ENCODE results near the gene ID4.

ID4 gene

DNA sequence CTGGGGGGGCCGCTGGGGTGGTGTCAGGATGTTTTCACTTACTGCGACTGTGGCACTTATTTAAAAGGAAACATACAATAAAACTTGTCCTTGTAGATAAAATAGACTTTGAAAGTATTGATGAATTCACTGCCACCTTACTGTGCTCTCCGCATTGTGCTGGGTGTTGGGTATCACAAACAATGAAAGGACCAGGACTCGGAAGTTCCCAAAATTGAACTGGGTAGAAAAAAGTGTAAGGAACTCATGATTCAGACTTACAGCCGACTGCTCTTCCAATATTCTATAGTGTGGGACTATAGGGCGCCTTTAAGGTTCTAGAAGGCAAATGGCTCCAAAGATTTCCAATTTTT, 32.1 kb upstream of the ID4 start:
- peak; percentile 8 for DNase-seq (ENCODE audit: low read depth)
- H3K9ac ChIP-seq (ENCODE audit: low read length): peak overlapping the region; percentile 88
- H3K9me3 ChIP-seq (ENCODE audit: control insufficient read depth, low read length): no peaks in the 10 kb centered on the region
- H3K4me1 ChIP-seq (ENCODE audit: control insufficient read depth, insufficient read depth, low read length): peaks cover 23% of the 10 kb centered on the region
- H3K27me3 ChIP-seq (replicated peaks; ENCODE audit: control insufficient read depth, insufficient read depth, low read length): no peaks in the 10 kb centered on the region
- no peaks in the 10 kb centered on the region for H3K36me3 ChIP-seq (ENCODE audit: control insufficient read depth, insufficient read depth, low read length, severe bottlenecking)
- H3K4me3 ChIP-seq (ENCODE audit: low read length): peak overlapping the region; percentile 84

DNA sequence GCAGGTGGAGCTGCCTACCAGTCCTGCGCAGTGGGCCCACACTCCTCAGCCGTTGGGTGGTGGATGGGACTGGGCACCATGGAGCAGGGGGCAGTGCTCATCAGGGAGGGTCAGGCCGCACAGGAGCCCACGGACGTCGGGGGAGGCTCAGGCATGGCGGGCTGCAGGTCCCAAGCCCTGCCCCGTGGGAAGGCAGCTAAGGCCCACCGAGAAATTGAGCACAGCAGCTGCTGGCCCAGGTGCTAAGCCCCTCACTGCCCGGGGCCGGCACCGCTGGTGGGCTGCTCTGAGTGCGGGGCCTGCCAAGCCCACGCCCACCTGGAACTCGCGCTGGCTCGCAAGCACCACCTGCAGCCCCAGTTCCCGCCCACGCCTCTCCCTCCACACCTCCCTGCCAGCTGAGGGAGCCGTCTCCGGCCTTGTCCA, 30.2 kb upstream of the ID4 start:
- Histone ChIP-seq H3K36me3 (ENCODE audit: control insufficient read depth, insufficient read depth, low read length, severe bottlenecking) (no peaks in the 10 kb centered on the region), H3K4me1 (ENCODE audit: control insufficient read depth, insufficient read depth, low read length) (peaks cover 23% of the 10 kb centered on the region), H3K9ac (ENCODE audit: low read length) (no peak overlapping the region), H3K4me3 (ENCODE audit: low read length) (no peak overlapping the region), H3K27me3 (replicated peaks; ENCODE audit: control insufficient read depth, insufficient read depth, low read length) (no peaks in the 10 kb centered on the region), H3K9me3 (ENCODE audit: control insufficient read depth, low read length) (no peaks in the 10 kb centered on the region)
- no peak for DNase-seq (ENCODE audit: low read depth)

DNA sequence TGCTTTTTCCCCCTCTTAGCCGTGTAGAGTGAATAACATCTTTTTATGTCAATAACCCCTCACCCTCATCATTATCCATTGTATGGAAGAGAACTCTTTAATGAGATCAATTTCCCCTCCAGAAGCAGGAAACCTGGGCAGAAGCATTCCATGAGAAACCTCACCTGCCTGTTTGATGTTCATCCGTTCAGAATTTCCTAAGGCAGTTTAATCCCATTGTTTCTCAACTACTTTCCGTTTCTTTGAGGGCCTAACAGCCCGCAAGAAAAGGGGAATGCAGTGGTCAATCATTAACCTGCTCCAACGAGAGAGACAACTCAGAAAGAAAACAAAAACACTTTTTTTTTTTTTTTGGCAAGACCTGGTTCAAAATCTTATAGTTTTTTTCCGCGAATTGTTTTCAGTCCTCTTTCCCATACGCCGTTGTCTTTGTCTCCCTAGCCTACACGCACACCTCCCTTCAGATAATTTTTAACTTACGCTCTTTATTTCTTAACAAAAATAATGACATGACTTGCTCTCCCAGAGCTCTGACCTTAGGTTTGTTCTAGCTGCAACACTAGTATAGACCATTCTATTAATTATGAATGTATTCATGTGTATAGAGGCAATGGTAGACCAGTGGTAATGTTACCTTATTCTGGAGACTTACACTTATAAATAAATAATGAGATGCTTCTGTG, 25.6 kb upstream of the ID4 start:
- no peak overlapping the region for H3K4me3 ChIP-seq (ENCODE audit: low read length)
- no peak overlapping the region for H3K9ac ChIP-seq (ENCODE audit: low read length)
- H3K9me3 ChIP-seq (ENCODE audit: control insufficient read depth, low read length): no peaks in the 10 kb centered on the region
- H3K27me3 ChIP-seq (replicated peaks; ENCODE audit: control insufficient read depth, insufficient read depth, low read length): no peaks in the 10 kb centered on the region
- H3K4me1 ChIP-seq (ENCODE audit: control insufficient read depth, insufficient read depth, low read length): no peaks in the 10 kb centered on the region
- DNase-seq (ENCODE audit: low read depth): no peak
- H3K36me3 ChIP-seq (ENCODE audit: control insufficient read depth, insufficient read depth, low read length, severe bottlenecking): no peaks in the 10 kb centered on the region

DNA sequence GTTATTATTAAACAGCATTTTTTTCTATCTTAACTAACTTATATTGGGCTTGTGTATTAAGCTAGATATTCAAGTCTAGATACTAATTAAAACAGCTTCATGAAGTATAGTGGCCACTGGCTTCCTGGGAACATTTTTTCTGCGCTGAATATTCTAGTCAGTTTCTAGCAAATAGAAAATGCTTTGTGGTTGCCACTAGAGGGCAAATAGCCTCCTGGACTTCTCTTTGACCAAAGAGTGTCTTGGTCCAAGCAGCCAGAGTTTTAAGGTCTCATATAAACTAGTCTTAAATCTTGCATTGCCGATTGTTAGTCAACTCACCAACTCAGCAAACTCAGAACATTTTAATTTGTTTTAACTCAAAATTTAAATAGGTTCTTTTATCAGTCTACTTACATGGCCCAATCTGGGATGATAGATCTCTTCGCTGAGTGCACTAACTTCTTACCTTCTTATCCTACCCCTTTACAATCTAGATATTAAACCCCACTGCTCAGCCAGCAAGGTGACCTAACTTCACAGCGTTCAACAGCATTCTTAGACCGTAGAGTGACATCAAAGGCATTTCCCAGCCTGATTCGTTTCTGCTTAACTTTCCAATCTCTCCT, 24.6 kb upstream of the ID4 start:
- H3K4me3 ChIP-seq (ENCODE audit: low read length): no peak overlapping the region
- no peak overlapping the region for H3K9ac ChIP-seq (ENCODE audit: low read length)
- peak; percentile 53 for DNase-seq (ENCODE audit: low read depth)
- no peaks in the 10 kb centered on the region for H3K4me1 ChIP-seq (ENCODE audit: control insufficient read depth, insufficient read depth, low read length)
- H3K27me3 ChIP-seq (replicated peaks; ENCODE audit: control insufficient read depth, insufficient read depth, low read length): no peaks in the 10 kb centered on the region
- H3K9me3 ChIP-seq (ENCODE audit: control insufficient read depth, low read length): no peaks in the 10 kb centered on the region
- H3K36me3 ChIP-seq (ENCODE audit: control insufficient read depth, insufficient read depth, low read length, severe bottlenecking): no peaks in the 10 kb centered on the region

DNA sequence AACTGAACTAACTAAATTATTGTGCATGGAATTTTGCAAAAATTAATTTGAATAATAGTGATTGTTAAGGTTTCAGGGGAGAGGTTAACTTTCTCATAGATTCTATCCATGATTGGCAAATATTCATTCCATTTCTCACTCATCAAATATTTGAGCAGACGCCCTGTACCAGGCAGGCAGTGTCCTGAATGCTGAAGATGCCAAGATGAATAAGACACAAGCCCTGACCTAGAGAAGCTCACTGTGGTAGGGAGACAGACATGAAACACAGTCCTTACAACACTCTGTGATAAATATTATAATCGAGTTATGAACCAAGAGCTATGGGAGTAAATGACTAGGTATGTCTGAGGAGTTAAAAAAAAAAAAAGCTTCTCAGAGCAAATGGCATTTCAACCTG, 18.4 kb upstream of the ID4 start:
- Histone ChIP-seq H3K4me1 (ENCODE audit: control insufficient read depth, insufficient read depth, low read length) (no peaks in the 10 kb centered on the region), H3K36me3 (ENCODE audit: control insufficient read depth, insufficient read depth, low read length, severe bottlenecking) (no peaks in the 10 kb centered on the region), H3K4me3 (ENCODE audit: low read length) (no peak overlapping the region), H3K27me3 (replicated peaks; ENCODE audit: control insufficient read depth, insufficient read depth, low read length) (peaks cover 4% of the 10 kb centered on the region), H3K9me3 (ENCODE audit: control insufficient read depth, low read length) (no peaks in the 10 kb centered on the region), H3K9ac (ENCODE audit: low read length) (no peak overlapping the region)
- no peak for DNase-seq (ENCODE audit: low read depth)

- DNase-seq (ENCODE audit: low read depth): no peak
- Histone ChIP-seq H3K27me3 (replicated peaks; ENCODE audit: control insufficient read depth, insufficient read depth, low read length) (peaks cover 4% of the 10 kb centered on the region), H3K4me3 (ENCODE audit: low read length) (no peak overlapping the region), H3K9ac (ENCODE audit: low read length) (no peak overlapping the region), H3K36me3 (ENCODE audit: control insufficient read depth, insufficient read depth, low read length, severe bottlenecking) (no peaks in the 10 kb centered on the region), H3K9me3 (ENCODE audit: control insufficient read depth, low read length) (no peaks in the 10 kb centered on the region), H3K4me1 (ENCODE audit: control insufficient read depth, insufficient read depth, low read length) (peaks cover 10% of the 10 kb centered on the region)
Measured at GRCh38 chr6:19824058-19824807, 12.9 kb upstream of the ID4 start.

GRCh38 chr6:19827247-19827646, 9.9 kb upstream of the ID4 start:
- H3K4me3 ChIP-seq (ENCODE audit: low read length): no peak overlapping the region
- no peaks in the 10 kb centered on the region for H3K9me3 ChIP-seq (ENCODE audit: control insufficient read depth, low read length)
- H3K4me1 ChIP-seq (ENCODE audit: control insufficient read depth, insufficient read depth, low read length): peaks cover 30% of the 10 kb centered on the region
- H3K9ac ChIP-seq (ENCODE audit: low read length): no peak overlapping the region
- no peaks in the 10 kb centered on the region for H3K36me3 ChIP-seq (ENCODE audit: control insufficient read depth, insufficient read depth, low read length, severe bottlenecking)
- peaks cover 4% of the 10 kb centered on the region for H3K27me3 ChIP-seq (replicated peaks; ENCODE audit: control insufficient read depth, insufficient read depth, low read length)
- no peak for DNase-seq (ENCODE audit: low read depth)

DNA sequence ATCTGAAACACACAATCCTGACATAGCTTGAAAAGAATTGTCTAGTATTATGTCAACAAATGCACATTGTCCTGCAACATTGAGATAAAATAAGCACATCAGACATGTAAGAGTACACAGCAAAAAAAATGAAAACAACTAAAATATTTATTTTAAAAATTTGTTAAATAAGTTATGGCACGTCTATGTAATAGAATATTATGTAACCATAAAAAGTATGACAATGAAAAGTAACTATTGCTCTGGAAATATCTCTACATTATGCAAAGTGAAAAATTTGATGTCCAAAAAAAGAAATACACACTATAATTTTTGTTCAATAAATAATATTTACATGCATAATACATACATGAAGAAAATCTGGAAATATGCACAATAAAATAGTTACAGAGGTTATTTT, 9.3 kb upstream of the ID4 start:
- Histone ChIP-seq H3K36me3 (ENCODE audit: control insufficient read depth, insufficient read depth, low read length, severe bottlenecking) (no peaks in the 10 kb centered on the region), H3K9me3 (ENCODE audit: control insufficient read depth, low read length) (no peaks in the 10 kb centered on the region), H3K4me1 (ENCODE audit: control insufficient read depth, insufficient read depth, low read length) (peaks cover 30% of the 10 kb centered on the region), H3K4me3 (ENCODE audit: low read length) (no peak overlapping the region), H3K27me3 (replicated peaks; ENCODE audit: control insufficient read depth, insufficient read depth, low read length) (peaks cover under 1% of the 10 kb centered on the region), H3K9ac (ENCODE audit: low read length) (no peak overlapping the region)
- DNase-seq (ENCODE audit: low read depth): no peak

GRCh38 chr6:19830171-19830570, 7.0 kb upstream of the ID4 start:
- Histone ChIP-seq H3K4me3 (ENCODE audit: low read length) (no peak overlapping the region), H3K9me3 (ENCODE audit: control insufficient read depth, low read length) (no peaks in the 10 kb centered on the region), H3K27me3 (replicated peaks; ENCODE audit: control insufficient read depth, insufficient read depth, low read length) (no peaks in the 10 kb centered on the region), H3K4me1 (ENCODE audit: control insufficient read depth, insufficient read depth, low read length) (peaks cover 35% of the 10 kb centered on the region), H3K36me3 (ENCODE audit: control insufficient read depth, insufficient read depth, low read length, severe bottlenecking) (no peaks in the 10 kb centered on the region), H3K9ac (ENCODE audit: low read length) (no peak overlapping the region)
- no peak for DNase-seq (ENCODE audit: low read depth)

DNA sequence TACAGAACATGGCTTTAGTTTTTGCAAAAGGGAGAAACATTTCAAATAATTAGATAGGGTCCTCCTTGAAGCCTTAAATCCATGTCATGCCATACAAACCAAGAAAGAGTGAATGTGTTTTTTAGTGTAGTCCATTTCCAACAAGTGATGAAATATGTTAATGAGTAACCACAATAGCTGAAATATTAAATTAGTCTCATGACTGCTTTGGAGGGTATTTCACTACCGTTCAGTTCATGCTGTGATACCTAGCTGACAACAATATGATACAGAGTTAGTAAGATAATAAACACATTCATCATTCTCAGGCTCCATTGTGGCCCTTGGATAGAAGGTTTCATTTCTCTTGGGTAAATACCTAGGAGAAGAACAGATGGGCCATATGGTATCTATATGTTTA, 5.8 kb upstream of the ID4 start:
- no peaks in the 10 kb centered on the region for H3K9me3 ChIP-seq (ENCODE audit: control insufficient read depth, low read length)
- H3K9ac ChIP-seq (ENCODE audit: low read length): no peak overlapping the region
- H3K4me1 ChIP-seq (ENCODE audit: control insufficient read depth, insufficient read depth, low read length): peaks cover 35% of the 10 kb centered on the region
- no peaks in the 10 kb centered on the region for H3K27me3 ChIP-seq (replicated peaks; ENCODE audit: control insufficient read depth, insufficient read depth, low read length)
- H3K36me3 ChIP-seq (ENCODE audit: control insufficient read depth, insufficient read depth, low read length, severe bottlenecking): no peaks in the 10 kb centered on the region
- DNase-seq (ENCODE audit: low read depth): no peak
- H3K4me3 ChIP-seq (ENCODE audit: low read length): no peak overlapping the region

GRCh38 chr6:19833947-19834346, 3.2 kb upstream of the ID4 start:
- peaks cover 35% of the 10 kb centered on the region for H3K4me1 ChIP-seq (ENCODE audit: control insufficient read depth, insufficient read depth, low read length)
- no peaks in the 10 kb centered on the region for H3K27me3 ChIP-seq (replicated peaks; ENCODE audit: control insufficient read depth, insufficient read depth, low read length)
- H3K36me3 ChIP-seq (ENCODE audit: control insufficient read depth, insufficient read depth, low read length, severe bottlenecking): no peaks in the 10 kb centered on the region
- no peak overlapping the region for H3K4me3 ChIP-seq (ENCODE audit: low read length)
- H3K9ac ChIP-seq (ENCODE audit: low read length): no peak overlapping the region
- no peaks in the 10 kb centered on the region for H3K9me3 ChIP-seq (ENCODE audit: control insufficient read depth, low read length)
- DNase-seq (ENCODE audit: low read depth): no peak
